Measurements from ENCODE around the gene FAM168A.

GRCh38 chr11:73623686-73624085, 25.8 kb upstream of the FAM168A start:
- TF ChIP-seq CTCF (IDR thresholded peaks at IDR 0.05) = no peak
- TF ChIP-seq REST (IDR thresholded peaks at IDR 0.05; ENCODE audit: insufficient read depth in 1 of 2, low read depth in 2 of 2, low read length in 1 of 2) = no peak
- TF ChIP-seq TCF7L2 (IDR thresholded peaks at IDR 0.05; ENCODE audit: low read depth, low read length) = no peak
